ENCODE data around the gene ENTPD2.
"Not testable (repeated sequence)": the region's sequence is repeated elsewhere in the genome, so short reads cannot be mapped to it uniquely, and the experiment has no call there.

ENTPD2 gene

GRCh38 chr9:137066096-137066861 lies 12.4 kb upstream of the ENTPD2 start:
- DNase-seq (ENCODE audit: low read depth), result no peak
- no peak overlapping the region for H3K4me3 ChIP-seq (ENCODE audit: low read depth, low read length)

DNA sequence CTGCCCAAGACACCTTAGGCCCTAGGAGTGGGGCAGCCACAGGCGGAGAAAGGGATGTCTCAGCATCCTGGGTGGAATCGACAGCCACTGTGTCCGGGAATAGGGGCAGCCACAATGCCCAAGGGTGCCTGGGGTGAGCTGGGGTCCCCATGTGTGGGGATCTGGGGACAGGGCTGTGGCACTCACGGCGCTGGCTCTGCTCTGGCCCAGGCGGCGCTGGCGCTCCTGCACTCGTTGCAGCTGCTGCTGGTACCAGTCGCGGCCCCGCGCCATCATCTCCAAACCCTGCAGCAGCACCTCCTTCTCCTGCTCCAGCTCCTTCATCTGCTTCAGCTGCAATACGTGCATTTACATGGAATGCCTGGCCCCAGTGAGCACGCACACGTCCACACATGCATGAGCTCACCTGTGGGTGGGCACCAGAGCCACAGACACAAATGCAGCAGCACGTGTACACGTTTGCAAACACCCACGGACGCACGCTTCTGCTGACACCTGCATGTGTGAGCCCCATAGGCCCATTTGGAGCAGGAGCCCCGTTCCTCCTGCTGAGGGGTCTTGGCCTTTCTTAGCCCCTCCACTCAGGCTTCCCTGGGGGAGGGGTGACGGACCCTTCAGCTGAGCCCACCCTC lies 11.6 kb upstream of the ENTPD2 start:
- DNase-seq (ENCODE audit: low read depth), result no peak
- H3K4me3 ChIP-seq (ENCODE audit: low read depth, low read length), result no peak overlapping the region

DNA sequence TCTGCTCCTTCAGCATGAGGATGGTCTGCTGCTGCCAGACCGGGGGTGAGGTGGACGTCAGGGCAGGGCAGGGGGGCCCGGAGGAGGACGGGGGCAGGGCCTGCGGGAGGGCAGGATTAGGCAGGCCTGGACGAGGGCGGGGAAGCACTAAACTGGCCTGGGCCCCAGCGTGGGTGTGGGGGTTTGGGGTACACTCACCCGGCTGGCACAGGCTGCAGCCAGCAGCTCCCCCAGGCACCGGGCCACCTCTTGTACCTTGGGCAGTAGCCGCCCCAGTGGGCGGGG lies 11.0 kb upstream of the ENTPD2 start:
- DNase-seq (ENCODE audit: low read depth), result no peak

DNA sequence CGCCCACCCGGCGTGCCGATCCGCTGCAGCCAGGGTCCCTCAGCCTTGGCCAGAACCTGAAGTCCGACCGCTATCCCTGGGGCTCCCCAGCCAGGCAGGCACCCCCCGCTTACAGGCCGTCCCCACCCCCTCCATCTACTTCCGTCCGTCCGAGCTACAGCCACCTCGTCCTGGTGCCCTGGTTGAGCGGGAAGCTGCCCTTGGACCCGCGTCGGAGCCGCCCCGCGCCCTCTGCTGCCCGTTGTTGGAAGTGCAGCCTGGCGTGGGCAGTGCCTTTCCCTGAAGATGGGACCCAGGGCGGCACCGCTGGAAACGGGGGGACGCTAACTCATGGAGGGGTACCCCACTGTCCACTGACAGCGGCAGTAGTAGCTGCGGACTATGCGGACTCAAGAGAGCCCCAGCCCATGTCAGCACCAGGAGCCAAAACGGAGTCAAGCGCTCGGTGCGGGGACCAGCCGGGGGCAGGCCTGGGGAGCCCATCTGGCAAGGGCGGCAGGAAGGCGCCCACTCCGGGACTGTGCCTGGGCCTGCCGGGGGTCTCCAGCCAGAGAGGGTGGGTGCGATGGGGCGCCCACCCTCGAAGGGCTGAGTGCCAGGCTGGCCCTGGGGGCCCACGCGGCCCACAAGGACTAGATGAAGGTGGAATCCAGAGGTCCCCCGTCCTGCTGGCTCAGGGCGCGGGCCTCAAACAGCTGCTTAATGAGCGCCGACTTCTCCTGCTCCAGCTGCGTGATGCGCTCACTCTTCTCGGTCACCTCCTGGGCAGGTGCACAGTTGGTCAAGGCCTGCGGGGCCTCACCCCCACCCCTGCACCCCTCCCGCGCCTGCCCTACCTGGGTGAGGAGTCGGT lies 10.4 kb upstream of the ENTPD2 start:
- DNase-seq (ENCODE audit: low read depth), result no peak

More for the DNA sequence above, 11.0 kb upstream of the ENTPD2 start:
- no peak overlapping the region for H3K4me3 ChIP-seq (ENCODE audit: low read depth, low read length)

DNA sequence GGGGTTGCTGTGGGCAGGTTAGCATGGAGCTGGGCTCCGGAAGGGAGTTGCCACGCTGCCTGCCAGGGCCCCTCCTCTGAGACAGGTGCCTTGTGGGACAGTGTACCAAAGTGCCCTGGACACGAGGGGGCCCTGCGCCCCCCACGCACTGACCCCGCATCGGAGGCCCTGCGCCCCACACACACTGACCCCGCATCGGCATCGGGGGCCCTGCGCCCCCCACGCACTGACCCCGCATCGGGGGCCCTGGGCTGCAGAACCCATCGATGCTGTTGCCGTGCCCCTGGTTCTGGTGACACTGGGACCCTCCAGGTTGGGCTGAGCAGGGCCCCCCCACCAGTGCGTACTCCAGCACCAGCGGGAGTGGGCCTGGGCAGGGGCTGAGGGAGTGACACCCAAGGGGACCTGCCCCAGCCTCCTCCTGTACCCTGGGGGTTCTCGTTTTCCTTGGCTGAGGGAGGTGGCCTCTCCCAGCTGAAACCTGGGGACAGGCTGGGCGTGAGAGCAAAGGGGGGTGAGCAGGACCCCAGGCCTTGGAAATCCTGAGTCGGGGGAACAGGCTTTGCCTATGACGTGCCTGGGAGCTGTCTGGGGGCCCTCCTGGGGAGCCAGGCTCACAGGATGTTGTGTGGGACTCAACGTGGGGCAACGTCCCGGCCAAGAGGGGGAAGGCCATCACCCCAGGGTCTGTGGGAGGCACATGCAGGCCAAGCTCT lies 9.6 kb upstream of the ENTPD2 start:
- H3K4me3 ChIP-seq (ENCODE audit: low read depth, low read length), result no peak overlapping the region

More for the DNA sequence above, 10.4 kb upstream of the ENTPD2 start:
- no peak overlapping the region for H3K4me3 ChIP-seq (ENCODE audit: low read depth, low read length)

DNA sequence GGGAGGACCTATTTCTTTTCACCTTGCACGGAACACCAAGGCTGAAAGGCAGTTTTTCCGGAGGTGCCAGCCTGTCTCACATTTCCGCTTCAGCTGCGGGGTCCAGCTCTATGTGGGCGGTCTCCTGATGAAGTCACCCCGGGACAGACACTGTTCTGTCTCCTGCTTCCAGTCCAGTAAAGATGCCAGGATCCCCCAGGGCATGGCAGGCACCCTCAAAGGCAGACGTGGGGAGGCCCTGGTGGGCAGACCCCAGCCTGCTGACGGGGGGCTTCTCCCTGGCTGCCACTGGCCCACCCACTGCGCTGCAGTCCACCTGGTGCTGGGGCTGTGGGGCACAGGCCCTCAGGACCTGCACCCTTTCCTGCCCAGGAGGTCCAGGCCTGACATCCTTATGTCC lies 8.9 kb upstream of the ENTPD2 start:
- H3K4me3 ChIP-seq (ENCODE audit: low read depth, low read length); DNase-seq (ENCODE audit: low read depth): not testable (repeated sequence)

More for the DNA sequence above, 9.6 kb upstream of the ENTPD2 start:
- DNase-seq (ENCODE audit: low read depth), result no peak

GRCh38 chr9:137062384-137062783 lies 8.5 kb upstream of the ENTPD2 start:
- DNase-seq (ENCODE audit: low read depth), result no peak
- H3K4me3 ChIP-seq (ENCODE audit: low read depth, low read length), result no peak overlapping the region

DNA sequence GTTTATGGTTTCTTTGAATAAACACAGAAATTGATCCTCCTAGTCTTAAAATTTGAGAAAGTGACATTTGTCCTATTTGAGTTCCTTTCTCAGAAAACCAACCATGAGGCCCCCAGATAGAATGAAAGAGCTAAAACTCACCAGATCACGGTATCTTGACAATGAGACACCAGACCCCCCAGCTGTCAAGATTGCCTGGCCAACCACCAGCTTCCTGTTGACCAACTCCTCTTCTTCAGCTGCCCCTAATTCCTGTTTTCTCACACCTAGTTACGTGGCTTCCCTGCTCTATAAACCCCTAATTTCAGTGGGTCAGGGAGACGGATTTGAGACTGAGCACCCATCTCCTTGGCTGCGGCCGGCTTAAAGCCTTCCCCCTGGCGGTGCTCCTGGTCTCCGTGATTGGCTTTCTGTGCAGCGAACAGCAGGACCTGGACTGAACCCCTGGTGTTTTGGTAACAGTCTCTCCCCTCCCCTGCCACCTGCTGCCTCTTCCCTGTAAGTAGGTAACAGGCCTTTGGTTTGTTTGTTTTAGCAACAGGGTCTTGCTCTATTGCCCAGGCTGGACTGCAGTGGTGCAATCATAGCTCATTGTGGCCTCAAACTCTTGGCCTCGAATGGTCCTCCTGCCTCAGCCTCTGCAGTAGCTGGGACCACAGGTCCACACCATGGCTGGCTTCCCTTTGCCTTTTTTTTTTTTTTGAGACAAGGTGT lies 4.8 kb upstream of the ENTPD2 start:
- no peak overlapping the region for H3K4me3 ChIP-seq (ENCODE audit: low read depth, low read length)

GRCh38 chr9:137057545-137057944 lies 3.7 kb upstream of the ENTPD2 start:
- DNase-seq (ENCODE audit: low read depth), result no peak
- H3K4me3 ChIP-seq (ENCODE audit: low read depth, low read length), result no peak overlapping the region

More for the DNA sequence above, 4.8 kb upstream of the ENTPD2 start:
- DNase-seq (ENCODE audit: low read depth), result no peak

- DNase-seq (ENCODE audit: low read depth), result no peak
These were observed 3.0 kb upstream of the ENTPD2 start for GRCh38 chr9:137056739-137057415.

GRCh38 chr9:137055385-137056364 lies 1.8 kb upstream of the ENTPD2 start:
- H3K4me3 ChIP-seq (ENCODE audit: low read depth, low read length), result no peak overlapping the region
- DNase-seq (ENCODE audit: low read depth), result peak; percentile 39

More at GRCh38 chr9:137056739-137057415, 3.0 kb upstream of the ENTPD2 start:
- H3K4me3 ChIP-seq (ENCODE audit: low read depth, low read length), result no peak overlapping the region

- no peak for DNase-seq (ENCODE audit: low read depth)
- no peak overlapping the region for H3K4me3 ChIP-seq (ENCODE audit: low read depth, low read length)
These were observed 1.1 kb upstream of the ENTPD2 start for GRCh38 chr9:137054932-137055384.

DNA sequence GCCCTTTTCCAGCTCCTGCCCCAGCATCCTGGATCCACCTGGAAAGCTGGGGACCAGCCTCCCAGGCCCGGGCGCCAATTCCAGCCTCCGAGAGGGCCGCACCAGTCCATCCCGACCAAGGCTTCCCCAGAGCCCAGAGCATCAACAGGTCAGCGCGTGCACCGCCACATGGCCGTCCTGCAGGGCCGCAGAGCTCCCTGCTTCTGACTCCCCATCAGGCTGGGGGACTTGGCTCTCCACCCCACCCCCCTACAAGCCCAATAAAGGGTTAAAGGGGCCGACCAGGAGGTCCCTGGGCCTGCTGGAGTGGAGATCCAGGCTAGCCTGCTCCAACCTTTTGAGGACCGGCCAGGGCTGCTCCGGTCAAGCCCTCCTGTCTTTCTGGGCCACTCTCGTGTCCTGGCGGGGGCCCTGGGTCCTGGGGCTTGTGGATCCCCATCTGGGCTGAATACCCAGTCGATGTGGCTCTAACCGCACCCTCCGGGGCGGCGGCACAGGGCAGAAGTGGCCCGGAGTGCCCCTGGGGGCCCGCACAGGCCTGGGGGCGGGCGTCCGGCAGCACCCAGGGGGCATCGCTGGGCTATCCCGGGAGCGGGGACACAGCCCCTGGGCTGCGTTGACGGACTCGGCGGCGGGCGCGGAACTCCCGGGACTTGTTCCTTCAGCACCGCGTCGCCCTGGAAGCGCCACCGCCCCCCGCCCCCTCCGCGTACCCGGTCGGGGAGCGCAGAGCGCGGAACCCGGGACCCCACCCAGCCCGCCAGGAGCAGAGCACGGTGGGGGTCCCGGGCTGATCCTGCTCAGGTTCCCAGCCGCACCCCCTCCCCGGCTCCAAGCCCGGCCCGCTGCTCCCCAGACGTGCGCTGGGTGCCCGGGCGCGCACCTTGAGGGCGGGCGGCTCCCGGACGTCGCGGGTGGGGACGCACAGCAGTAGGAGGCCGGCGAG lies 590 bp downstream of the ENTPD2 start:
- H3K4me3 ChIP-seq (ENCODE audit: low read depth, low read length), result no peak overlapping the region
- DNase-seq (ENCODE audit: low read depth), result no peak

- DNase-seq (ENCODE audit: low read depth), result no peak
- H3K4me3 ChIP-seq (ENCODE audit: low read depth, low read length), result no peak overlapping the region
These were observed 1.6 kb downstream of the ENTPD2 start for GRCh38 chr9:137052293-137052692.

GRCh38 chr9:137051145-137051724 lies 2.6 kb downstream of the ENTPD2 start:
- DNase-seq (ENCODE audit: low read depth), result no peak
- no peak overlapping the region for H3K4me3 ChIP-seq (ENCODE audit: low read depth, low read length)

GRCh38 chr9:137050570-137050969 lies 3.3 kb downstream of the ENTPD2 start:
- no peak for DNase-seq (ENCODE audit: low read depth)
- no peak overlapping the region for H3K4me3 ChIP-seq (ENCODE audit: low read depth, low read length)
